Forelimb muscle (tissue), 1 donor: ENCODE results near the gene RPL14. TPM values are rescaled to one million over a fixed set of nuclear protein-coding genes. Genes with fewer than 3 reads are reported as not detected.
"Not testable (repeated sequence)": the region's sequence is repeated elsewhere in the genome, so short reads cannot be mapped to it uniquely, and the experiment has no call there.

Source experiments
- DNase-seq: peaks from one replicate; pipeline ENCODE4 v3.0.0-alpha.2; 2013; ENCODE audit warnings: low read depth
- polyA plus RNA-seq: library from polyadenylated mRNA; unstranded; fragments of 120-200 nt; gene quantifications from one replicate; pipeline ENCODE4 v1.2.1, GENCODE V29; 2013; ENCODE audit not compliant: insufficient read length

RPL14 gene
- 2,912 TPM for polyA plus RNA-seq

DNA sequence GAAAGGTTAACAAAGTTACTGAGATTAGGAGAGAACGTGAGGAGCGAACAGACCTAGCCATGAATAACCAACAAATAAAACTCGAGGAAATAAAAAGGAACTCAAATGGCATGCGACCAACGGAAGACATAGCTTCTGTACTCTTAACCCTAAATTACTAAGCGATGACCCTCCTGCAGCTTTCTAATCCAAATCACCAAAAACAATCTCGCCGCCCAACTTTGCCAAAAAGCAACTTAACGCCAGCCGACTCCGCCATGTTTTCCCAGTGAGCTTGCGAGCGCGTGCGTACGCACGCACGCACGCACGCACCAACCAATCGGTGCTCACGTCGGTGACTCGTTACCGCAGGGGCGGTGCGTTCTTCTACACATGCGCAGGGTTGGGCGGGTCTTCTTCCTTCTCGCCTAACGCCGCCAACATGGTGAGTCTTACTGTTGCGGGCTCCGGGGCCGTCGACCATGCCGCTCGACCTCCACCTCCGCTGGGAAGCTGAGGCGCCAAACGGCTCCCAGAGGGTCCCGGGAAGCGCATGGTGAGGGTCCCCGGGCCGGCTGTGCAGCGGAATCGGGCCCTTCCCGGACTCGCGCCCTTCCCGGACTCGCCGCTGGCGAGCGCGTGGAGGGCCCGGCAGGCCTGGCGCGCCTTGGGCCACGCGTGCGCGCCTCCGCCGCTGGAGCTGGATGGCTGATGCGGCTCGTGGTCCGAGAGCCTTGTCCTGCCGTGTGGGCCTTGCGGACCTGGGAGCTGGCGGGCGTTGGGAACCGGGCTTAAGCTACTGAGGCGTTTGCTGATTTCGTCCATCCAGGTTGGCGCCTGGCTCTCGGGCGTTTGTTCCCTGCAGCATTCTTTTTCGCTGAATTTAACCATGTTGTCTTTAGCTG is at the start of gene RPL14:
TSS of gene RPL14 (plus strand) at position 400 of the 884 bp plus-strand sequence. CDS start at position 533, 133 bp downstream.
- DNase-seq, result peak; percentile 96

DNA sequence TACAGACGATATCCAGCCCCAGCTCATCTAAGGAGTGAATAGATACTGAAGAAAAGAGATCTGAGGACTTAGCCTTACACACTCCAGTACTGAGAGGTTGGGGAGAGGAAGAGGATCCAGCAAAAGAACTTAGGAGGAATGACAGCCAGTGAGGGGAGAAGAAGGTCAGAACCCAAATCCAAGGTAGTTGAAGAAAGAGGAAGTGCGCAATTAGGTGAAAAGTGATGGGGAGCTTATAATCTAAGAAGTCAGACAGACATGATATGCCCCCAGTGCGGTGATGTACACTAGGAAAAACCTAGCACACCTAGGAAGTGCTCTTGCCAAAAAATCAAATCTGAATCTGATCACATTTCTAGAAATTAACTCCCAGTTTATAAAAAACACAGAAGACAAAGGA is 49.5 kb upstream of the RPL14 start:
- DNase-seq, result no peak

DNA sequence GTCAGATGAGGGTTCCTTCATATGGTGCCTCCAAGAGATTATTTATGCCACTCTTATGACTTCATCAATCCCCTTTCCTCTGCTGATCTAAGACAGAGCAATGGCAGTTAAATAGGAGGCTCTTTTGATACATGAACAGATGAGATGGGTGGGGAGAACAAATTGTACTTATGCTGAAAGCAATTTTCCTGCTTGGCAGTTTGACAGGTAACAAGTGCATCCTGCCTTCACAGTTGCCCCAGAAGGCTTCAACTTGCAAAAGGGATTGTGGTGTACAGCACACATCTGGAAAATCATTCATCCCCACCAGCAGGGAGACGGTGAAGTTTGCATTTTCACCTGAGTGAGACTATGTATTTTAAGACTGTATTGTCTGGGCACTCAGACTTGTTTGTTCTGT is 42.9 kb upstream of the RPL14 start:
- DNase-seq, result no peak

DNA sequence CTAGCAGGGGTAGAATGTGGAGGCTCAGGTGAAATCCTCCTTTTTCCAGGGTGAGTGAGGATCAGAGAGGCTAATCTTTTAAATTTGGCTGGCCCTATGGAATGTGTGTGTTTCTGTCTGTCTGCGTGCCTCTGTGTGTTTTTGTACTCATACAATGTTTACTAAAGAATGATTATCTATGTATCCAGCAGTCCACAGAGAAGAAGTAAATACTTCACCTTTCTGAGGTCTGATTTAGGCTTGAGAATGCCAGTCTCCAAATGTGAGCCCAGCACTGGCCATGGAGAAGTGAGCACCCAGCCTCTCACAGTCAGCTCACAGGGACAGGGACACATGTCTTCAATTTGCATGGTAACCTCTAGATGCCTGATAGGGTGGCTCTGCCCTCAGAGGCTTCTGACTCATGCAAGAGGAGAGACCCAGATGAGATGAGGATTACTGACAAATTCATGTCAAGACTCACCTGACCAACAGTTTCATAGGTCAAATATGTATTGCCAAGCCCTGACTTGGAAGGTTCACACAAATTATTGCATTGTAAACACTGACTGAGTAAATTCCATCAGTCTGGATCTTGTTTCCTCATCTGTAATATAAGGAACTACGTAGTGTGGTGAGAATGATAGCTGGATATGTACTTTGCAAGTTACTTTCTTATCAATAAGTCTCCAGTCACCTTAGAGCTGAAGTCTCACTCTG is 39.1 kb upstream of the RPL14 start:
- DNase-seq, result no peak

DNA sequence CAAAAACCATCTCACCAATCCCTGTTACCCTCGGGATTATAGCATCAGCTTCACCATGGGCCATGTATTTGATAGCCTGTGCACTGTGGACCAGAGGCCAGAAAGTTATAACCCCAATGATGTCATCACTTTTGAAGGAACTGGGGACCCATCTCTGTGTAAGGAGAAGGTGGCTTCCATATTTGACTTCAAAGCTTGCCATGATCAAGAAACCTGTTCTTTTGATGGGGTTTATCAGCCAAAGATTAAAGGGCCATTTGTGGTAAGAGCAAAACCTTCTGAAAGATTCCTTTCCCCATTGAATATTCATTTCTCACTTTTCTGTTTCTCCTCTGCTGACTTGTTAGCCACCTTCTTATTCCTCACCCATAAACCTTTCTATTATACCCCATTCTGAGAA is 34.3 kb upstream of the RPL14 start:
- no peak for DNase-seq

DNA sequence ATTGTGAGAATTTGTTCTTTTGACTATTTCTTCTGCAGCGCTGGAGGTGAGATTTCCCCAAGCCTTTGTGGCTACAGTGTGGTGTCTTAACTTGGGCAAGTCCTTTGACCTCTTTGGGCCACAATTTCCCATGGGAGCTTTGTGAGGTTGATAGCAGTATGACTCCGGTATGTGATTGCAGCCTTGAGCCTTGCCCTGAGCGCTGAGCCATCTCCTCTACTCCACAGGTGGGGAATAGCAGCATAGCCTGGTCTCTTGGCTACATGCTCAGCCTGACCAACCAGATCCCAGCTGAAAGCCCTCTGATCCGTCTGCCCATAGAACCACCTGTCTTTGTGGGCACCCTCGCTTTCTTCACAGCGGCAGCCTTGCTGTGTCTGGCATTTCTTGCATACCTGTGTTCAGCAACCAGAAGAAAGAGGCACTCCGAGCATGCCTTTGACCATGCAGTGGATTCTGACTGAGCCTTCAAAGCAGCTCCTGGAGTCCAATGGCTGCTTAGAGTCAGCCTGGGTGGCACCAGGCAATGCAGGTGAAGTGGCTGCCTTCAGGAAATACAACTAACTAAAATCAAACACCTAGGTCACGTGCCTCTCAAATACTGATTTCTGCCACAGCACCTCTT is 30.0 kb upstream of the RPL14 start:
- no peak for DNase-seq

DNA sequence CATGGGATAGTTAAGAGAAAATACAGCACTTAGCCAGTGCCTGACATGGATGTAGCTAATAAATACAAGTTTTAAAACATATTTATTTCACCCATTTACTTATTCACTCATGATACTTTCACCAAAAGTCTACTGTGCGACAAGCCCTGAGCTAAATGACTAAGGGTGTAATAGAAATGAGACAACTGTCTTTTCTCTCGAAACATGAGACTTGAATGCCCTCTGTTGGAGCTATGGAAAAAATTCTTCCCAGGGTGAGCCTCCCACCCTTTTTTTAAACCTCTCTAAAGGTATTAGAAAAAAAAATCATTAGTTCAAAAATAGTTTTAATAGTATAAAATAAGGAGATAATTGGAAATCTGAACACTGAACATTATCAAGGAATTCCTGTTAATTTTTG is 24.3 kb upstream of the RPL14 start:
- DNase-seq, result no peak

DNA sequence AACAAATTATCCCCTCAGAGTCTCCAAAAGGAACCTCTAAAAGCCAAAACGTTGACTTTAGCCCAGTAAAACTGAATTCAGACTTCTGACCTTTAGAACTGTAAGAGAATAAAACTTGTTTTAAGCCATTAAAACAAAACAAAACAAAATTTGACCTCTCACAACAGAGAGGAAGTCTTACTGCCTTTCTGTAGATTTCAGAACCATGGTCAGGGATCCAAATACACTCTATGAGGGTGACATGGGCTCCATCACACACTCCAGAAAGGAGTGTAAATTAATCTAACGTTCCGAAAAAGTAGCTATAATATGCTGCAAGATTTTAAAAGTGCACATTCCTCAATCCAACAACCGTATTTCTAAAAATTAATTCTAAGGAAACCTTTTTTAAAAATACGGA is 19.2 kb upstream of the RPL14 start:
- no peak for DNase-seq

DNA sequence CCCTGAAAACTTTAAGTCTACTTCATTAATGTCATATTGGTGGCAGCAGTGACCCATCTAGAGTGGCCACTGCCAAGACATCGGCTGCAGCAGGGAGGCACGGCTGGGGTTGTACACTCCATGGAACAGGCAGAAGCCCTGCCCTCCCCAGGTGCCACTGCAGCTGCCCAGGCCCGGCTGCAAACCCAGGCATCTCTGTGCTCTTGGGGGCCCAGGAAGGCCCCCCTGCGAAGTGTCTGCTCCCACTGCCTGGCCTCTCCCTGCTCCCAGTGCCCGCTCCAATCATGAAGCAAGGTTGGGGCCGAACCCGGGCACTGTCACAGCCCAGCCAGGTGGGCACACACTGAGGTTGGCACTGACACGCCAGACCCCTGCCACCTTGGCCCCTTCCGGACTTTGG is 12.1 kb upstream of the RPL14 start:
- DNase-seq, result no peak

DNA sequence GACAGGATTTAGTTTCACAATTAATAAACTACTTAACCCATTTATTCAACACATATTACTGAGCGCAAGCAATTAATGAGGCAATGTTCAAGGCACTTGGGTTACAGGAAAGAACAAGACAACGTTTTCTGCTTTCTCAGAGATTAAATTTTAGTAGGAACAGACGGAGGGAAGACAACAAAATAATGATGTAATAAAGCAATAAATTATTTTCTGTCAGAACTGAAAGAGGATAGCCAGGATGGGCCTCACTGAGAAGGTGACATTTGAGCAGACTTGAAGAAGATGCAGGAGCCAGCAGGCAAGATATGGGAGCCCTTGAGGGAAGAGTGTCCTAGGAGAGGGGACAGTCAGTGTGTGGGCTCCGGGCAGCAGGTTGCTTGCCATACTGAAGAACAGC is 11.3 kb upstream of the RPL14 start:
- no peak for DNase-seq

DNA sequence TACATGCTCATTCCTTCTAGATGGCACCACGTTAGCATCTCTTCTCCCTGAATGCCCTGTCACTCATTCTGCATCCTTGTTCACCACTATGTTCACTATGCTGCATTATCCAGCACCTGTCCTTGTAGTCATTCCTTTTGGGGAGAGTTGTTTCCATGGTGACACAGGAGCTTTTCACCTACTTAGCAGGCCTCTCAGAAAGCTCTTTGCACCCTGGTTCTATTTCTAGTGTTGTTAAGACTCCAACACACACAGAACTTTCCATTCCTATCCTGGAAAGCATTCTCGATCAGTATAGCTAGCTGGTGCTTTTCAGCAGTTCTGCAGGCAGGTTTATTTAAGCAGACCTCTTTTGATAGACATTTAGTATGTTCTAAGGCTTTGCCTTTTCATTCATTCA is 6.7 kb upstream of the RPL14 start:
- no peak for DNase-seq

DNA sequence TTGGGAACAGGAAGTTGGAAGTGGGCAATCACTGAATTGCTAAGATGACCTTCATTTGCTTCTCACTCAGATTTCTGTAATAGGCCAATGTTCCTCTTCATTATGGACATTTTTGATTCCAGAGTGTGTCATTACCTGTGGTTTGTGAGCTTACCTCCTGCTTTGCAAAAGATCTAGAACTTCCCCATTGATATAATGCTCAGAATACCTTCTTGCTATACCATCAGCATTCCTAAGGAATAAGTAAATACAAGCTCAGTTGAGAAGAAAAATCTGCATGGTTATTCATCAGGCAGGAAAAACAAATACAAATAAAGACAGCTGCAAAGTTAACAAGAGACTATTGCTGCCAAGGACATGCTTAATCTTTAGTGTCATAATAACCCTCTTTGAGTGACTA is 5.6 kb upstream of the RPL14 start:
- no peak for DNase-seq

DNA sequence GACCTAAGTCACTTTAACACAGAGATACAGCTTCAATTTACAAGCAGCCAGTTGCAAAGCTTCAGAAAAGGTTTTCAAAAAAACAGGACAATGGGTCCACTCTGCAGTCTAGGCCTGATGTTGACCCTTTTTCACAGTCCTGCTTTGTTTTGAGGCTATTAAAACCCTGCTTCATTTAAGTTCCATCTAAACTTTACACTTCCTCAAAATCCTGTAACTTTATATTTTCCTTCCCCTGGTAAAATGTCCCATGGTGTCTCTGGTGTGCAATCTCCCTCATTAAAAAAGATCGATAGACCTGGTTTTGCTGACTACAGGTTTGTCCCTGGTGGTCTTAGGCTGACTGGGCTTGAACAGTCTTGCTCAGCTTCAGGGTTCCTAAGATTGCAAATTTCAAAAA is 5.1 kb upstream of the RPL14 start:
- no peak for DNase-seq

DNA sequence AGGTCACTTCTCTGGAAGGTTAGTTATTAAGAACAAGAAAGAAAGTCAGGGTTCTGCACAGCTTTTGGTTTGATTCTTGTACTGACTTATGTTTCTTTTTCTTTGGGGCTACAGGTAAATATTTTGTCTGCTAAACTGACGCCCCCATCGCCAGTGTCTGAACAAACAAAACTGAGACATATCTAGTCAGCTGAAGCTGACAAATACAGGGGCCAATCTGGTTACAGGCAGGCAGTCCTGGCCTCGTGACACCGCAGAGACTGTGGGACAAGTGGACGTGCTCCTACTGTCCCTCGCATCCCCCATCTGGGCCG is 4.6 kb upstream of the RPL14 start:
- no peak for DNase-seq

DNA sequence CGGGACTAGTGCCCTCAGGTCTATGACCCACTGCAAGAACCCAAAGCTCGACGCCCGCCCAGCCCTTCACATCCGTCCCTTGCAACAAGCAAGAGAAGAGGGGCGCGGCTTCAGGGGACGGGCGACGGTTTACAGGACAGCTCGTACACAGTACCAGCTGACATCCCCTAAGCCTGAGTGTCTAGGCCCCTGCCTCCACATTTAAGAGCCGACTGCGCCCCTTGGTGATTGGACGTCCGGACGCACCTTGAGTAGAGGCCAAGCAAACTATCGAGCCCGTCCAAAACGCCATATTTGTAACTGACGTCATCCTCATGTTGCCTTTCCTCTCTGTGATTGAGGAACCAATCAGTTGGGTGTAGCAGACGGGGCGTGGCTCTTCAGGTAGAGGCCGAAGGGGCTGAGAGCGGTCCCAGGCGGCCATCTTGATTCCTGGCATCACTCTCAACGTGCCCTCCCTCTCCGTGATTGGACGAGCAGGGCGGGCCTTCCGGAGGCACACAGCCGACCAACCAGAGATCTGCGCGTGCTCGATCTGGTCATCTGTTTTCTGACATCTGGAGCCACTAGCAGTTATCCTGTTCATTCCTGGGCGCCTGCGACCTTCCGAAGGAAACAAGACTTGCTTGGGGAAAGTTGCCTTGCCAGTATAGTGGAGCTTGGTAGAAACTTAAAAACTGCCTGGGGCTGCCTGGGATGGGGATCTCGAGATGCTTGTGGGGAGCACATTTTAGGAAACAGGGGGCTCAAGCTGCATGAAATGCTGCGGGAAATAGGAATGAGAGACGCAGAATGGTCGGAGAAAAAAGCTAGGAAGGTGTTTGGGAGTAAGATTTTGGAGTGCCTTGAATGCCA is 4.0 kb upstream of the RPL14 start:
- peak; percentile 94 for DNase-seq

DNA sequence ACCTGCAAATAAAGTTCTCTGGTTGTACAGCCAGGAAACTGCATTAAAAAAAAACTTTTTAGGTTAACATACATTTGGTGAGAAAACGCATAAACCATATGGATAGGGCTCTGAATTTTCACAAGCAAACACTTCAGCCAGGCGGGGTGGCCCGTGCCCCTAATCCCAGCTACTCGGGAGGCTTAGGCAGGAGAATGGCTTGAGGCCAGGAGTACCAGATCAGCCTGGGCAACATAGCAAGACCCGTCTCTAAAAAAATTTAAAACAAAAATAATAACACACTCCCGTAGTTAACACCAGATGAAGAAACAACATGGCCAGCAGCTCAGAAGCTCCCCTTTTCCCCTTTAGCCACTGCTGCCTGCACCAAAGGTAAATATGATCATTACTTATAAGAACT is 3.2 kb upstream of the RPL14 start:
- no peak for DNase-seq

DNA sequence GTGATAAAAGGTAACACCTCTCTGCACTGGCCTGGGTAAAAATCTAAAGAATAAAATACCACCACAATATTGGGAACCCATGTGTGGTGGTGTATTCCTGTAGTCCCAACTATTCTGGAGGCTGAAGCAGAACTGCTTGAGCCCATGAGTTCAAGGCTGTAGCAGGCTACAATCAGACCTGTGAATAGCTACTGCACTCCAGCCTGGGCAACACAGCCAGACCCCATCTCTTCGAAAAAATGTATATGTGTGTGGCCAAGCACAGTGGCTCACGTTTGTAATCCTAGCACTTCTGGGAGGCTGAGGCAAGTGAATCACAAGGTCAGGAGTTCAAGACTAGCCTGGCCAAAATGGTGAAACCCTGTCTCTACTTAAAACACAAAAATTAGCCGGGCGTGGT is 1.8 kb upstream of the RPL14 start:
- DNase-seq, result no peak

DNA sequence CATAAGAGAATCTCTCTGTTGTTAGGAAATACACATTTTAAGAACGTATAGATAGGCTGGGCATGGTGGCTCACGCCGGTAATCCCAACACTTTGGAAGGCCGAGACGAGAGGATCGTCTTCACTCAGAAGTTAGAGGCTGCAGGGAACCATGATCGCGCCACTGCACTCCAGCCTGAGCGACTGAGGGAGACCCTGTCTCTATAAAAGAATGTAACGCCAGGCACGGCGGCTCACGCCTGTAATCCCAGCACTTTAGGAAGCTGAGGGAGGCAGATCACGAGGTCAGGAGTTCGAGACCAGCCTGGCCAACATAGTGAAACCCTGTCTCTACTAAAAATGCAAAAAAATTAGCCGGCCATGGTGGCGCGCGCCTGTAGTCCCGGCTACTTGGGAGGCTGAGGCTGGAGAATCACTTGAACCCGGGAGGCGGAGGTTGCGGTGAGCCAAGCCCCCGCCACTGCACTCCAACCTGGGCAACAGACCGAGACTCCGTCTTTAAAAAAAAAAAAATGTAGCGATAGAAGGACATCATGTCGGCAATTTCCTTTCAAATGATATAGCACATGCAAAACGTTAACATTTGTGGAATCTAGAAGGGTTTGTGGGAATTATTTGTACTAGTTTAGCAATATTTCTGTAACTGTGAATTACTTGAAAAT is 730 bp upstream of the RPL14 start:
- DNase-seq, result no peak

DNA sequence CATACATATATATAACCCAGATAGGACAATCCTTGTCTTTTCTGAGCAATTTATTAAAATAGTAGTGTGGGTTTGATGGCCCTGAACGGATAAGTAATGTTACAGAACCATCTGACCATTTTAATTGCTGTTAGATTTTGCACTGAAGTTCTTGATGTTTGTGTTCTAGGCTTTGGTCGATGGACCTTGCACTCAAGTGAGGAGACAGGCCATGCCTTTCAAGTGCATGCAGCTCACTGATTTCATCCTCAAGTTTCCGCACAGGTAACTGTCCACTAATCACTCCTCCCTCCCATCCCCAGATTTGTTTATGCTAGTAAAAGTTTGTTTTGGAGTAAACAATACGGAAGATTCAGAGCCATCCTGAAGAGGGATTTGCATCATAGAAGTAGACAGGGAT is 1.3 kb downstream of the RPL14 start:
- no peak for DNase-seq

DNA sequence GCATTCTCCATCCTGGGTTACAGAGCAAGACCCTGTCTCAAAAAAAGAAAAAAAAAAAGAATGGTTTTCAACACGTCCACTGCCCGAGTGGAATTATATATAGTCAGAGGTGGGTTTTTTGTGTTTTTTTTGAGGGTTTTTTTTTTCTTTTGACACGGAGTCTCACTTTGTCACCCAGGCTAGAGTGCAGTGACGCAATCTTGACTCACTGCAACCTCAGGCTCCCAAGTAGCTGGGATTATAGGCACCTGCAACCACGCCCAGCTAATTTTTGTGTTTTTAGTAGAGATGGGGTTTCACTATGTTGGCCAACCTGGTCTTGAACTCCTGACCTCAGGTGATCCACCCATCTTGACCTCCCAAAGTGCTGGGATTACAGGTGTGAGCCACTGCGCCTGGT is 3.3 kb downstream of the RPL14 start:
- not testable (repeated sequence) for DNase-seq

DNA sequence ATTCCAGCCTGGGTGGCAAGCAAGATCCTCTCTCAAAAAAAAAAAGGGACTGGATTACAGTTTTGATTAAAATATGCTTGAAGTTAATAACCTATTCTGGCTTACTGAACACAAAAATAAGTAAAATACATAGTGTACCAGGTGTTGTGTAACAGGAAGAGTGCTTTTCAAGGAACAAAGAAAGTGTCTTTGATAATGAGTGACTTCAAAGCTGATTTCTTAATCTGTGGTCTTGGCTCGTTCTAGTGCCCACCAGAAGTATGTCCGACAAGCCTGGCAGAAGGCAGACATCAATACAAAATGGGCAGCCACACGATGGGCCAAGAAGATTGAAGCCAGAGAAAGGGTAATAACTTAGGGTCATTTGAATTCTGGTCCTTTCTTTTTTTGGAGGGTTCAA is 4.0 kb downstream of the RPL14 start:
- no peak for DNase-seq
